Upper lobe of left lung (tissue), 6 donors: ENCODE data around the gene PPP1R18. TPM values are rescaled to one million over a fixed set of nuclear protein-coding genes. Genes with fewer than 3 reads are reported as not detected.

ENCODE experiments used
- ATAC-seq, 2 donors: fragments of 200-7000 bp; cut with Tn5 transposase; one replicate each; pipeline ENCODE4 v1.9.1; 2022; ENCODE audit warnings: mild to moderate bottlenecking in 2 of 2, moderate library complexity in 2 of 2; ENCODE audit not compliant: low FRiP score in 2 of 2
- DNase-seq, 2 donors: peaks; one replicate each; pipeline ENCODE4 v3.0.0-alpha.2; 2019 to 2020
- H3K27ac ChIP-seq, 4 donors: fragments of 200-600 bp; sonication (generic); one replicate each; pipeline ENCODE4 v1.5.1; 2016 to 2019
- H3K27me3 ChIP-seq, 4 donors: fragments of 200-600 bp; sonication (generic); one replicate each; pipeline ENCODE4 v1.5.1; 2017 to 2019
- H3K36me3 ChIP-seq, 4 donors: fragments of 200-600 bp; sonication (generic); one replicate each; pipeline ENCODE4 v1.5.1; 2016 to 2019
- H3K4me1 ChIP-seq, 4 donors: fragments of 200-600 bp; sonication (generic); one replicate each; pipeline ENCODE4 v1.5.1; 2018 to 2019
- H3K4me3 ChIP-seq, 4 donors: fragments of 200-600 bp; sonication (generic); one replicate each; pipeline ENCODE4 v1.5.1; 2017 to 2019; ENCODE audit warnings: mild to moderate bottlenecking in 2 of 4, moderate library complexity in 1 of 4
- H3K9me3 ChIP-seq, 4 donors: fragments of 200-600 bp; sonication (generic); one replicate each; pipeline ENCODE4 v1.5.1; 2018 to 2019
- CTCF ChIP-seq, 6 experiments: fragments of 450-650 bp in 4 of 6; fragments of 200-600 bp in 2 of 6; sonication (generic) in 2 of 6; IDR thresholded peaks; one replicate each; pipeline ENCODE4 v1.5.1; 2016 to 2019; ENCODE audit warnings: antibody characterized with exemption in 6 of 6
- EP300 ChIP-seq, 4 donors: sonication (generic); formaldehyde crosslinking; IDR thresholded peaks; one replicate each; pipeline ENCODE4 v1.5.1; 2017; ENCODE audit warnings: antibody characterized with exemption in 4 of 4, control low read depth in 2 of 4
- POLR2A ChIP-seq, 4 donors: fragments of 450-650 bp; IDR thresholded peaks; one replicate each; pipeline ENCODE4 v1.5.1; 2016 to 2017; ENCODE audit warnings: antibody characterized with exemption in 4 of 4, mild to moderate bottlenecking in 2 of 4
- POLR2AphosphoS5 ChIP-seq, 2 donors: sonication (generic); formaldehyde crosslinking; IDR thresholded peaks; one replicate each; pipeline ENCODE4 v1.5.1; 2017; ENCODE audit warnings: antibody characterized with exemption in 2 of 2
- WGBS, 2 donors: methylation state at CpG; one replicate each; pipeline ENCODE4 v1.1.5; 2017 to 2018; 5-methylcytosine and 5-hydroxymethylcytosine counted together
- total RNA-seq, 6 donors: library from RNA; depleted of rRNA in 4 of 6; stranded (reverse); fragments of >200 nt in 4 of 6; gene quantifications; one replicate each; pipeline versions ENCODE4 v1.1.0 to v1.2.1, GENCODE V29; 2016 to 2021
- donor health status: DM: no; HTN: no; CAD: no; lungs with moderate emphysema.
- donor health status: DM: no; HTN: yes; CAD: no; lungs with severe emphysema.

PPP1R18 gene
- total RNA-seq, 6 donors from 2014 or later = 23.5 to 103 (median 60.8) TPM

- peaks cover 33 to 51% (median 49%) of the 10 kb centered on the region in 4 donors for H3K4me1 ChIP-seq
- peak; percentile 76 to 84 for TF ChIP-seq POLR2AphosphoS5 (IDR thresholded peaks at IDR 0.05)
- TF ChIP-seq CTCF (IDR thresholded peaks at IDR 0.05) = no peak
- peak in 2 of 4 donors; percentile 34 to 65 for TF ChIP-seq POLR2A (IDR thresholded peaks at IDR 0.05)
- TF ChIP-seq EP300 (IDR thresholded peaks at IDR 0.05) = peak in 2 of 4 donors; percentile 46 to 73
- ATAC-seq = peak; percentile 47 to 76
- peak overlapping the region; percentile 70 to 87 (median 80) for H3K4me3 ChIP-seq
- DNase-seq = peak; percentile 88 to 90
- no peaks in the 10 kb centered on the region for H3K9me3 ChIP-seq
- peak overlapping the region; percentile 99 to 100 (median 99) for H3K27ac ChIP-seq
- H3K27me3 ChIP-seq = no peaks in the 10 kb centered on the region
- peaks cover 0 to 37% (median 12%) of the 10 kb centered on the region in 4 donors for H3K36me3 ChIP-seq
- WGBS, 2 donors = 20 to 33% methylated on average over 9 to 11 of the region's 11 CpGs
These were observed 4.0 kb downstream of the PPP1R18 start for GRCh38 chr6:30682143-30683117.

GRCh38 chr6:30681766-30682142 is 4.7 kb downstream of the PPP1R18 start:
- H3K36me3 ChIP-seq = peaks cover 0 to 44% (median 19%) of the 10 kb centered on the region in 4 donors
- H3K4me3 ChIP-seq = peak overlapping the region; percentile 44 to 82 (median 74)
- DNase-seq (no peak), ATAC-seq (no peak)
- no peaks in the 10 kb centered on the region for H3K27me3 ChIP-seq
- H3K27ac ChIP-seq = peak overlapping the region; percentile 99 to 100 (median 99)
- TF ChIP-seq POLR2A (IDR thresholded peaks at IDR 0.05) (no peak), EP300 (IDR thresholded peaks at IDR 0.05) (no peak), CTCF (IDR thresholded peaks at IDR 0.05) (no peak), POLR2AphosphoS5 (IDR thresholded peaks at IDR 0.05) (no peak)
- H3K9me3 ChIP-seq = no peaks in the 10 kb centered on the region
- peaks cover 33 to 50% (median 49%) of the 10 kb centered on the region in 4 donors for H3K4me1 ChIP-seq
- WGBS, 2 donors = 36 to 41% methylated on average over 4 of the region's 4 CpGs

GRCh38 chr6:30679765-30680535 is 6.5 kb downstream of the PPP1R18 start:
- TF ChIP-seq EP300 (IDR thresholded peaks at IDR 0.05) (no peak), CTCF (IDR thresholded peaks at IDR 0.05) (no peak), POLR2AphosphoS5 (IDR thresholded peaks at IDR 0.05) (no peak), POLR2A (IDR thresholded peaks at IDR 0.05) (no peak)
- no peaks in the 10 kb centered on the region for H3K9me3 ChIP-seq
- no peak for DNase-seq
- WGBS, 2 donors = 67 to 68% methylated on average over 7 of the region's 7 CpGs
- H3K27me3 ChIP-seq = no peaks in the 10 kb centered on the region
- peaks cover 33 to 50% (median 41%) of the 10 kb centered on the region in 4 donors for H3K4me1 ChIP-seq
- peaks cover 4 to 55% (median 29%) of the 10 kb centered on the region in 4 donors for H3K36me3 ChIP-seq
- no peak for ATAC-seq
- H3K27ac ChIP-seq = peak overlapping the region; percentile 54 to 99 (median 64)
- peak overlapping the region; percentile 6 to 70 (median 18) for H3K4me3 ChIP-seq

- H3K4me3 ChIP-seq = peak overlapping the region in 3 of 4 donors; percentile 6 to 70 (median 25)
- H3K36me3 ChIP-seq = peaks cover 4 to 55% (median 29%) of the 10 kb centered on the region in 4 donors
- 14 to 22% methylated on average over 18 to 30 of the region's 31 CpGs for WGBS, 2 donors
- no peak for TF ChIP-seq POLR2A (IDR thresholded peaks at IDR 0.05)
- no peak for TF ChIP-seq EP300 (IDR thresholded peaks at IDR 0.05)
- TF ChIP-seq CTCF (IDR thresholded peaks at IDR 0.05) = peak; percentile 91 to 97 (median 94)
- TF ChIP-seq POLR2AphosphoS5 (IDR thresholded peaks at IDR 0.05) = peak; percentile 51 to 69
- no peaks in the 10 kb centered on the region for H3K27me3 ChIP-seq
- no peaks in the 10 kb centered on the region for H3K9me3 ChIP-seq
- ATAC-seq = peak; percentile 89
- peak; percentile 89 to 98 for DNase-seq
- peak overlapping the region; percentile 54 to 99 (median 64) for H3K27ac ChIP-seq
- peaks cover 33 to 50% (median 39%) of the 10 kb centered on the region in 4 donors for H3K4me1 ChIP-seq
These were observed 7.3 kb downstream of the PPP1R18 start for GRCh38 chr6:30678964-30679726.
